Activated CD8-positive, alpha-beta memory T cell treated with anti-CD3 and anti-CD28 coated beads, Interleukin-2, amount 50 U/mL, for 1 hour (primary cell): ENCODE measurements around the gene SMNDC1.

Source experiments
- DNase-seq: peaks from one replicate; pipeline ENCODE4 v3.0.0-alpha.2; 2020; ENCODE audit errors: extremely low read depth

The SMNDC1 gene

GRCh38 chr10:110327262-110327914 is 22.7 kb upstream of the SMNDC1 start:
- no peak for DNase-seq

- no peak for DNase-seq
These were observed 21.8 kb upstream of the SMNDC1 start for GRCh38 chr10:110326351-110327032.

DNA sequence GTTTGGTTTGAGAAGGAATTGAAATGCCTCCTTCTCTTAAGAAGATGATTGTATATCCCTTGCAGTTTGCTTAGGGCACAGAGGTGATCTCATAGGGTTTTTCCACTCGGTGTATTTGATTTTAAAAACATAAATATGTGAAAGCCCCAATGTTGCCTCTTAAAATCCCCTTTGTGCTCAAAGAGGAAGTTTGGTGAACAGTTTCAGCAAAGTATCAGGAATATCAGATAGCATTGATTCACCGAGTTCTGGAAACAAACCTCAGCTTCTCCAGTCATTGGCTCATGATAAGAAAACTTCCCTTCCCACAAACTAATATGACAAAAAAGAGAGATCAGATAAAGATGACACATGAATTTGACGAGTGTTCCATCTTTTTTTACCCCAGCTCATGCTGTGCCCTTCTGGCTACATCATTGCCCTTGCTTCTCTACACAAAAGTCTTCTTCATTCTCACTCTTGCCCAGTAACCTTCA is 20.1 kb upstream of the SMNDC1 start:
- DNase-seq, result no peak

DNA sequence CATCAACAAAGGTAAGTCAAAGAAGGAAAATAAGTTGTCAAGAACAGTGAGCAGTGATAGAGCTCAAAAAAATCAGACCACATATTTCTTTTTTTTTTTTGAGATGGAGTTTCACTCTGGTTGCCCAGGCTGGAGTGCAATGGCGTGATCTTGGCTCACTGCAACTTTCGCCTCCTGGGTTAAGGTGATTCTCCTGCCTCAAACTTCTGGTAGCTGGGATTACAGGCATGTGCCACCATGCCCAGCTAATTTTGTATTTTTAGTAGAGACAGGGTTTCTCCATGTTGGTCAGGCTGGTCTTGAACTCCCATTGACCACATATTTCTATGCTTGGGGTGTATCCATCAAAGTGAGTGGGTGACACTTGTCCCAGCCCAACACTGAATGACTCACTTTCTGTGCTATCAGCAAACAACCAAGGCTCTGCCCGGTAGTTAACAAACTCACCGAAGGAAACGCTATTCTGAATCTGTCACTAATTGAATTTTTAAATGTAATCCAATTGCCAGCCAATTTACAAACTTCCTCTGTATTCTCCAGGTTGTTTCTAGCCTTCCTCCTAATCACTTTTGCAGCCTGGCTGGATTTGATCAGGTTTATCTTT is 19.6 kb upstream of the SMNDC1 start:
- DNase-seq, result no peak

DNA sequence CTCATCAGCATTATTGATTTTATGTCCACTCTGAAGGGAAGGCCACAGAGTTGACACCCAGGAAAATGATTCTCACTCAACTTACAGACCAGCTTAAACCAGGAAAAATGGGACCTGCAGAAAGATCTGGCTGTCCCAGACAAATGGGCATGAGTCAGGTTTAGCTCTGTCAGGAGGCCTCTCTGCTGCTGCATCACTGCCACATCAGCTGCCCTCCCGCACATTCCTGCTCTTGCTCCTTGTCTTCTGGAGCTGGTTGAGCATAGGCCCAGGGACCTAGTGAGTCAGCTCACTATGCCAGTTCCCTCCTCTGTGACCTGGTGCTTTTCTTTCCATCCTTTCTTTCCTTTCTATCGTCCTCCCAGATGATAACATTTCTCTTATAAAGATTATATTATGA is 18.8 kb upstream of the SMNDC1 start:
- DNase-seq, result no peak

- no peak for DNase-seq
These were observed 17.3 kb upstream of the SMNDC1 start for GRCh38 chr10:110321869-110322620.

DNA sequence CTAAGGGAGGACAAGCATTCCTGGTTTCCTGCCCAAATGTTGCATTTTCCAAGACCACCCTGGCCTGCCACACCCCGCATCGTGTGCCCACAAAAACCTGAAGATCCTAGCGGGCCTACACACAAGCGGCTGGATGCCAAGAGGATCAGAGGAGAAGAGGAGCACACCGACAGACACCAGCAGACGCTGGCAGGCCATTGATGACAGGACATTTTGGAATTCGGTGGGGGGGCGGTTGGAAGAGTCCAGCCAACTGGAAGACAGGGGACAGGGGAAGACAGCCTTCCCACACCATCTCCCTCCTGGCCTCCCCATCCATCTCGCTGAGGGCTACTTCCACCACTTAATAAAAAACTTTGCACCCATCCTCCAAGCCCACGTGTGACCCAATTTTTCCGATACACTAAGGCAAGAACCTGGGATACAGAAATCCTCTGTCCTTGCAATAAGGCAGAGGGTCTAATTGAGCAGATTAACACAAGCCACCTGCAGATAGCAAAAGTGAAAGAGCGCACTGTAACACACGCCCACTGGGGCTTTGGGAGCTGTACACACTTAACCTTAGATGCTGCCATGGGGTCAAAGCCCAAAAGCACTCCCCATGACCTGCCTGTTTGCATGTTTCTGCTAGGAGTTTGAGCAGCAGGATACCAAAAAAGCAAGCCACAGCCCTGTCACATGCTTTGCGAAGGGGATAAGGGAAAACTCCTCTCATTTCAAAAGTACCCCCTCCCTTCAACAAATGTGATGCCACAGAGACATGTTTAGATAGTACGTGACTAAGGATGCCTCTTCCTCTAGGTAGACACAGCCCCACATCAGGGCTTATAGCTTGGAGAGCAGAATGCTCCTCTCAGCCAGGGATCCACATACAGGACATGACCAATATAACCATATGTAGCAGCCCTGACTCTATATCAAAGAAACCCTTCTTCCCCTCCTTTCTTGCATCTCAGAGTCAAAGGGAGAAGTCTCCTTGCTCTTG is 13.4 kb upstream of the SMNDC1 start:
- DNase-seq, result no peak

DNA sequence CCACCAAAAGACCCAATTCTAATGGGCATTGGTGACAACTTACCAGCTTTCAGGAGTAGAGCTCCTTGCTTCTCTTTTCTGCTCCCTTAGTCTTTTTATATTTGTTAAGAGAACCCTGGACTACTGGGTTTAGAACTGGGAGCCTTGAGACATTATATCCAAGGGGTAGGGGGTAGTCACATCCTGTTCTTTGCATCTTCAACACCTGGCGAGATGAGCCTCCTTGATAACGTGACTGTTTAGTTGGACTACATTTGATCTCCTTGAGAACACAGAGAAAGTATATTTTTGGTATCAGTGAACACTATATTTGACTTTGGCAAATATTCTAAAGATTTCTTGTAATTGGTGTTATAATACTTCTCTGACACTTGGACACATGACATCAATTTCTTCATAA is 9.0 kb upstream of the SMNDC1 start:
- no peak for DNase-seq

DNA sequence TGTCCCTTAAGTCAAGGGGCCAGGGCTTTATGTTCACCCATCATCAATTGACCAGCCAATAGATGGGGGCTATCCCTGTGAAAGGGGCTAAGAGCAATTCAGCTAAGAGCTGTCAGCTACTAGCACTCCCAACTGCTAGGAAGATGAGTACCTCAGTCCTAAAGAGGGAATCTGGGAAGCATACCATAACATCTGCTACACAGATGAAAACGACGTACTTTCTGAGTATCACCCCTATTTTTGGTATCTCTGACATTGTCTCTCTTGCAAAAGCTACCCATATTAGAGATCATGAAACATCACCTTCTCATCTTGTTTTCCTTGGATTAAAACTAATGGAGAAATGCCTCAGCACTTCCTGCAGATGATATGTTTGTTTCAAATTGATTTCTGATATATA is 7.5 kb upstream of the SMNDC1 start:
- DNase-seq, result no peak

DNA sequence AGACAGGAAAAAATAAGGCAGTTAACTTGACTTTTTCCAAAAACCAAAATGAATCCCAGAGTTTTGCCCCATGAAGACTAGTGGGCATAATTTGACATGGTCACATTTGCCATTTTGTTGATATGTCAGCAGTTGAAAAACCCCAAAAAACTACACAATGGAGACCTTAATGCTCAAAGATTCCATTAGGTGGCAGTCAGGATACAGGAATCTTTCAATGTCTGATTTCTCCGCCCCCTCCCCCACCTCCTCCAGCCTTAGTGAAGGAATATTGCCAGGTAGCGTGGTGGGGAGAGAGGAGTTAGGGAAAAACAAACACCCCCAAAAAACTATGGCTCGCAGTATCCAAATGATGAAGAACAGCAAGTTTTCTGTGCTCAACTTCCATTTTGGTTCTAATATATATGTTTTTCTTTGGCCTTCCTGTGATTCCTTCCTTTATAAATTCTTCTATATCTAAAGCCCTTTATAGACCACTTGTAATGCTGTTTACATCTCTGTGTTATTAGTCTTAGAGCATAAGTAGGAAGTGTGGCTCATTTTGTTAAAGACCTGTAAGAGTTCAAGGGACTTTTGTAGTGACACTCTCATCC is 6.7 kb upstream of the SMNDC1 start:
- no peak for DNase-seq

- no peak for DNase-seq
These were observed 6.0 kb upstream of the SMNDC1 start for GRCh38 chr10:110310741-110311140.

DNA sequence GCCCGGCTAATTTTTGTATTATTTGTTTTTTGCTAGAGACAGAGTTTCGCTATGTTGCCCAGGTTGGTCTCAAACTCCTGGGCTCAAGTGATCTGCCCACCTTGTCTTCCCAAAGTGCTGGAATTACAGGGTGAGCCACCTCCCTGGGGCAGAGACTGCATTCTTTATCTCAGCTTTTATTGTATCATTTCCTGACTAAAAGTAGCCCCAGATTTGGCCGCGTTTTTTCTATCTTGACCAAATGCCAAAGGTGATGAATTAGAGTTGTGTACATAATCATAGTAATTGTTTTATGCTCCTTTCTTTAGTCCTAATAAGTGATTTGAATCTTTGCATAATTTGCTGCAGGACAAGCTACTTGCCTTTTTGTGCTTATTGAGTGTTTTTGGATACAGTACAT is 3.1 kb upstream of the SMNDC1 start:
- DNase-seq, result no peak

GRCh38 chr10:110306452-110306768 is 1.7 kb upstream of the SMNDC1 start:
- no peak for DNase-seq

- peak; percentile 32 for DNase-seq
These were observed 1.2 kb upstream of the SMNDC1 start for GRCh38 chr10:110305767-110306451.

DNA sequence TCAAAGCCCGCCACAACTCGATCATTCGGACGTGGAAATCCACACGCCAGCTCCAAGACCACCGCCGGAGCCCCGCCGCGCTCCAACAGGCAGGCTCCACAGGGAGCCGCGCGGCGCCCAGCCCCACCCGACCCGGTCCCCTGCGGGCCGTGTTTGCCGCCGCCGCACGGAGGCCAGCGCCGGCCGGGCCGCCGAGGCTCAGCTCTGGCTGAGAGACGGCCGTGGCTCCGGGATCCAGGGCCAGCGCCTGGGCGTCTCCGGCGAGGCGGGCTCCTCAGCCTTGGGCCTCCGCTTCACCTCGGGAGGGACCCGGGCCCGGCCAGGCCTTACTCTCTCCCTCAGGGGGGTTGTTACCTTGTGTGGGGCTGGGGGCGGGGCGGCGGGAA is 333 bp downstream of the SMNDC1 start:
- DNase-seq, result no peak

DNA sequence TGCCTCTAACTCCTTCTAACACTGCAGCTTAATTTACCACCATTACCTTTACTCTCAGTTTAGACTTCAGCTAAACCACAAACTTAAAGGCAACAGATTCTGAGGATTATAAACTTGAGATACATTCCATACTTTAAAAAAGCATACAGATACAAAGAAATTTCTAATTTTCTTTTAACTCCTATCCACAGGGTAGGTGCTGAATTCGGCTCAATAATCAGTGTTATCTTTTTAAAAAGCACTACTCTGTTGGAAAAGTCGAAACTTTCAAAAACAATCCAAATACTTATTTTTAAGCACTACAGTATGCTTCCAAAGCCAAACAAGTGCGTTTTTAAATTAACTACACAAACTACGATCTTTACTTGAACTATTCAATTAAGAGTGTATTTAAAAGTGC is 1.0 kb downstream of the SMNDC1 start:
- no peak for DNase-seq

DNA sequence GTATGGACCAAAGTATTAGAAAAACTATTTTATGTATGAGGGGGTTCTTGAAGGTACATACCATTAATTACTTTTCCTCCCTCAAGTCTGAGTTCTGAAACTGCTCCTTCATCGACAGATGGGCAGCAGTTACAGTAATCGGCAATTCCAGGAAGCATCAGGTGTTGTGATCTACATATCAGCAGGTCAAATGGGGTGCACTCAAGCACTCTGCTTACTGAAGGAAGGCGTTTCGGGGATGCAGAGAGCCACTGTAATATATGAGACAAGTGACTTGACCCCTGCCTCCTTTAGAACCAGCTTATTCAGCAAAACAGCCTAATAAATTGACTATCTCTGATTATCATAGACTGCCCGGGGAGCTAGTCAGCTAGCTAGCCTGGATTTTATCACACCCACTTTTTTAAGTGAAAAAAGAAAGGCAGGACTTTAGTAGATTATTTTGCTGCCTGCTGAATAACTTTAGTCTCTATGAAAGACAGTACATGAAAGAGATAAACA is 4.2 kb downstream of the SMNDC1 start:
- DNase-seq, result no peak

- DNase-seq, result no peak
These were observed 7.8 kb downstream of the SMNDC1 start for GRCh38 chr10:110296966-110297365.

GRCh38 chr10:110286841-110287240 is 17.9 kb downstream of the SMNDC1 start:
- DNase-seq, result no peak

- no peak for DNase-seq
These were observed 19.2 kb downstream of the SMNDC1 start for GRCh38 chr10:110285501-110285900.
